Testis (tissue), 2 donors: ENCODE data around the gene GALNT9.

Experiments
- CTCF ChIP-seq, 3 experiments: fragments of 450-650 bp in 2 of 3; fragments of 200-600 bp in 1 of 3; sonication (generic) in 1 of 3; IDR thresholded peaks; one replicate each; pipeline ENCODE4 v1.5.1; 2016 to 2019; ENCODE audit warnings: antibody characterized with exemption in 3 of 3, mild to moderate bottlenecking in 2 of 3, moderate library complexity in 1 of 3
- POLR2A ChIP-seq: fragments of 450-650 bp; IDR thresholded peaks from one replicate; pipeline ENCODE4 v1.6.1; 2017; ENCODE audit warnings: antibody characterized with exemption, mild to moderate bottlenecking, moderate library complexity

DNA sequence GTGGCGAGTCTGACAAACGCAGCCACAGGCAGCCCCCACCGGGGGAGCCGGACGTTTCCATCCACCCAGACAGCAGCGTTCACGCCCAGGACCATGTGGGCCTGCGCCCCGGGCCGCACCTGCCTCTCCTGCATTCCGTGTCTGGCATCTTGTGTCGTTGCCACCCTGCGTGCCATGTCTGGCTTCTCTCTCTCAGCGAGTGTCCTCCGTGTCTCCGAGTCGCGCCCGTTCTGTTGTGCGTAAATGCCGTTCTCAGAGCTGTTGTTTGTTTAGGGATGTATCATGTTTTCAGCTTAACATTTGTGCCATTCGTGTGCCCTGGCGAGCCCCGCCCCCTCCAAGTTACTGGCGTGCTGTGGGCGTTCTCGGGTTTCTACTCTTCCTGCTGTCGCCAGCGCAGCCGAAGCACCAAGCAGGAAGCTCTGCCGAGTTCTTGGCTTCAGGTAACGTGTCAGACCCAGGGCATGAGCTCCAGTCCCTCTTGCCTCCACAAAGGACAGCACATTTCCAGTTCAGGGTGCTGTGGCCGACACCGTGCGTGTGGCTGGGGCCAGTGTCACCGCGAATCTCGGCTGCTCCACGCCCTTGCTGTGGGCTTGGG is 150.5 kb downstream of the GALNT9 start:
- TF ChIP-seq POLR2A (no peak), CTCF (IDR thresholded peaks at IDR 0.05) (no peak)
